NCI-H524 treated with DMSO at 0.1 percent for 48 hours (cell line): ENCODE data around the gene CYP2W1.
"Not testable (repeated sequence)": the region's sequence is repeated elsewhere in the genome, so short reads cannot be mapped to it uniquely, and the experiment has no call there.

Experiments
- DNase-seq: peaks from one replicate; lab custom pipeline; 2025; lab: John Stamatoyannopoulos, UW

The CYP2W1 gene

GRCh38 chr7:997404-998395, 14.7 kb downstream of the CYP2W1 start:
- no peak for DNase-seq

- no peak for DNase-seq
These were observed 16.3 kb downstream of the CYP2W1 start for GRCh38 chr7:999149-999879.

- no peak for DNase-seq
These were observed 17.3 kb downstream of the CYP2W1 start for GRCh38 chr7:999941-1000935.

DNA sequence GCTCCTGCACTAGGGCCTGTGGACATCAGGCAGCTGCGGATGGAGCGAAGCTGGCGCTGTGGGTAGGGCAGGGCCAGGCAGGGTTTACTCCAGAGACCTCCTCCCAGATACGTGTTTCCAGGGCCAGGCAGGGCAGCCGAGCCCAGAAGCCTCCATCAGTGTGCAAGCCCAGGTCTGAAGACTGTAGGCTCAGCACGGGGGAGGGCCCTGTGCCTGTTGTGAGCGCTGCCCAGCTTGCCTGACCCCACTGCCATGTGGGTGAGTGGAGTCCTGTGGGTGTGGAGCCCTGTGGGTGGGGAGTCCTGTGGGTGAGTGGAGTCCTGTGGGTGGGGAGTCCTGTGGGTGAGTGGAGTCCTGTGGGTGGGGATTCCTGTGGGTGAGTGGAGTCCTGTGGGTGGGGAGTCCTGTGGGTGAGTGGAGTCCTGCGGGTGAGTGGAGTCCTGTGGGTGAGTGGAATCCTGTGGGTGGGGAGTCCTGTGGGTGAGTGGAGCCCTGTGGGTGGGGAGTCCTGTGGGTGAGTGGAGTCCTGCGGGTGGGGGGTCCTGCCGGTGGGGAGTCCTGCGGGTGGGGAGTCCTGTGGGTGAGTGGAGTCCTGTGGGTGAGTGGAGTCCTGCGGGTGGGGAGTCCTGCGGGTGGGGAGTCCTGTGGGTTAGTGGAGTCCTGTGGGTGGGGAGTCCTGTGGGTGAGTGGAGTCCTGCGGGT, 18.2 kb downstream of the CYP2W1 start:
- not testable (repeated sequence) for DNase-seq

GRCh38 chr7:1002026-1002425, 19.0 kb downstream of the CYP2W1 start:
- DNase-seq = not testable (repeated sequence)

DNA sequence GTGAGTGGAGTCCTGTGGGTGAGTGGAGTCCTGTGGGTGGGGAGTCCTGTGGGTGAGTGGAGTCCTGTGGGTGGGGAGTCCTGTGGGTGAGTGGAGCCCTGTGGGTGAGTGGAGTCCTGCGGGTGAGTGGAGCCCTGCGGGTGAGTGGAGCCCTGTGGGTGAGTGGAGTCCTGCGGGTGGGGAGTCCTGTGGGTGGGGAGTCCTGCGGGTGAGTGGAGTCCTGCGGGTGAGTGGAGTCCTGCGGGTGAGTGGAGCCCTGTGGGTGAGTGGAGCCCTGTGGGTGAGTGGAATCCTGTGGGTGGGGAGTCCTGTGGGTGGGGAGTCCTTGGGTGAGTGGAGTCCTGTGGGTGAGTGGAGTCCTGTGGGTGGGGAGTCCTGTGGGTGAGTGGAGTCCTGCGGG, 19.5 kb downstream of the CYP2W1 start:
- DNase-seq = not testable (repeated sequence)

GRCh38 chr7:1004018-1004852, 21.3 kb downstream of the CYP2W1 start:
- DNase-seq = no peak

DNA sequence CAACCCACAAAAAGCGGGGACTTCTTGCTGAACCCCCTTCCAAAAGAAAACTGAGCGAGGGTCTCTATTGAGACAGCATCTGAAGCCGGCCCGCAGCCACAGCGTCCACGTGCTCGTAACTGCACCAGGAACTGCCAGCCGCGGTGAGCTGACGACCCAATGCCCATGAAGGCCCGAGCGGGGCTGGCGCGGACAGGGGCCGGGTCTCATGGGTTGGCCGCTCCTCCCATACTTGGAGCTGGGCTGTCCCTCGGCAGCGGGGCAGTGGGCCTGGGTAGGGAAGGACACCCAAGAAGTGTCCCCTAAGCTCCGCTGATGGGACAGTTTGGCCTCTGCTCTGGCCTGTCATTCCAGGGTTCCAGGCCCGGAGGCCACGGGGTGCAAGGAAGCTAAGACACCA, 22.3 kb downstream of the CYP2W1 start:
- DNase-seq = no peak

- DNase-seq = no peak
These were observed 24.9 kb downstream of the CYP2W1 start for GRCh38 chr7:1007901-1008300.

DNA sequence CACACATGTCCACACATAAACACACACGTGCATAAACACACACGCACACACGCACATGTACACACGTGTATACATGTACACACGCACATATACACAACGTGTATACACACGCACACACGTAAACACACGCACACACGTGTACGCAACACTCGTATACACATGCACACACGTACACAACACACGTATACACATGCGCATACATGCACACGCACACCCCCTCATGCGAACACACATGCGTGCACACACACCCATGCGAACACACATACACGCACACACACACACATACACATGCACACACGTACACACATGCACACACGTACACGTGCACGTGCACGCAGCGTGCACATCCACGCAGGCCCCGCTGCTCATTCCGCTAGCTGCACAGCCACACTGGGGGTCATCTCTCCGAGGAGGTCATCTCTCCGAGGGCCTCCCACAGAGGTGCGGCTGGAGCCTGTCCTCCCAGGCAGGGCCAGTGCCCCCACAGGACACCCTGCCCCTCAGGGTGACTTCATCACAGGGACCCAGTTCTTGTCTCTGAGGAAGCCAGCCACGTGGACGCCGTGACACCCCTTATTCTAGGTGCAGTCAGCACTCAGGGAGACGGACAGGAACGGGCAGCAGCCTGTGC, 25.9 kb downstream of the CYP2W1 start:
- DNase-seq = no peak

- DNase-seq = no peak
These were observed 26.8 kb downstream of the CYP2W1 start for GRCh38 chr7:1009747-1010146.

DNA sequence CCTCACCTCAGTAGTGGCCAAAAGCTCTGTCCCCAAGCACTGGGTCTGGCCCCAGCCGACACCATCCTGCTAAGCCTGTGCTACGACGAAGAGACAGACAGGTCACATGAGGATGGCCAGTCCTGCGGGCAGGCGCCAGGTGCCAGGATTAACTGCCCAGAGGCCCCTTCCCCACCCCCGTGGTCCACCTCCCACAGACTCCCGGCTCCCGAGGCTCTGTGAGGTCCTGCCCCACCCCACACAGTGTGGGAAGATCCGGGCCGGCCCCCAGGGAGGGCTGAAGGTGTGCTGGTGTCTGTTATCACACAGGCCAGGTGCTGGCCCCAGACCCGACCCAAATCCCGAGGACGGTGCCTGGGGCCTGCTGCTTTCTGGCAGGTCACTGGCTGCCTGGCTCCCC, 27.2 kb downstream of the CYP2W1 start:
- DNase-seq = no peak

DNA sequence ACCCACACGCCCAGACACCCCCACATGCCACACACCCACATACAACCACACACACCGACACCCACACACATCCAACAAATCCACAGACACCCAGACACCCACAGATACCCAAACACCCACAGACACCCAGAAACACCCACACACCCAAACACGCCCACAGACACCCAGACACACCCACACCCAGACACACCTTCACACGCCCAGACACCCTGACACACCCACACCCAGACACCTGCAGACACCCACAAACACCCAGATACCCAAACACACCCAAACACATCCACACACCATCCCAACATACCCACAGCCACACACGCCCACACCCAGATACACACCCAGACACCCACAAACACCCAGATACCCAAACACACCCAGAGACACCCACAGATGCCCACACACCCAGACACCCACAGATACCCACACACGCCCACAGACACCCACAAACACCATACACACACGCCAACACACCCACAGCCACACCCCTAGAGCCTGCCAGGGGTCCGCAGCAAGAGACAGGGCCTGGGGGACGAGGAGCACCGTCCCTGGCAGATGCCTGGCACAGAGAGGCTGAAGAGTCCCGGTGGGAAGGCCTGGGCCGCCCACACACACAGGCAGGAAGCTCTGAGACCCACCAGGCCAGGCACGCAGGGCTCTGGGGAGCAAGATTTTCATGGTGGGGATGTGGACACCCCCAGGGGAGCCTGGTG, 28.5 kb downstream of the CYP2W1 start:
- DNase-seq = no peak

DNA sequence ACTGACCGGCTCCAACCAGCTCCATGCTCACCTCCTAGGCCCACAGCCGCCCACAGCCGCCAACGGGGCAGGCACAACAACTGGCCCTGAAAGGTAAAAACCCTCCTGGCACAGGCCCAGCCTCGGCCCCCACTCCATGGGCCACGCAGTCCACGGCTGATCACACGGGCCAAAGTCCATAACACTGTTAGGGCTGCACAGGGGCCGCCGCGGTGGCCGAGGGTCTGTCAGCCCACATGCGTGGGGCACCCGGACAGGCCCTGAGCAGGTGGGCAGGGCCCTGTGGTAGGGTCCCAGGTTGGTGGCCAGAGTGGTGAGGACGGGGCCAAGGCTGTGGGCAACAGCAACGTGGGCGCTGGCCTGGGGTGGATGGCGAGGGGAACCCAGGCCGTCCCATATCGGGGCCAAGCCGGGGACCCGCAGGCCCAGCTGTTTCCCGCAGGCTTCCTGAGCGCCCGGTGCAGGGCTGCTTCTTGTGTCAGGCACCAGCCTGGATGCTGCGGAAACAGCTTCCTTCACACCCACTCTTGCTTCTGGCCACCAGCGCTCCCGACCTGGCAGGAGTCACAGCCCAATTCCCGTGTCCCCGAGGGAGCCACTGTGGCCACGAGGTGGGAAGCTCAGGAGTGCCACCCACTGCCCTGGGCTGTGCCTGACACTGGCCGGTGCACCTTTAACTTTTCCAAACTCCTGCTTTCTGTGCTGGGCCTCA, 29.2 kb downstream of the CYP2W1 start:
- DNase-seq = no peak

DNA sequence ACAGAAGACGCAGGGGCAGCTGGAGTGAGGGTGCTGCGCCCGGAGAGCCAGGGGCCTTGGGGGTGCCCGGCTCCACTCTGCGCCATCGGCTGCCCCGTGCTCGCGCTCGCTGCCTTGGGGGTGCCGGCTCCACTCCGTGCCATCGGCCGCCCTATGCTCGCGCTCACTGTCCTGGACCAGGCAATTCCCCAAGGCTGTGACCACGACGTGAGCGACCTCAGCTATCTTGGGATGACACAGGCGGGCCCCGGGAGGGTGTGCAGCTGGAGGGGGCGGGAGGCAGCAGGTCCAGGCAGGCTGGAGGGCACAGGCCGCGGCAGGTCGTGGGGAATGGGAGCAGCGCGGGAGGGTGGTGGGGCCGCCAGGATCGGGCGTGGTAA, 29.7 kb downstream of the CYP2W1 start:
- DNase-seq = no peak

GRCh38 chr7:1013581-1013980, 30.6 kb downstream of the CYP2W1 start:
- DNase-seq = no peak

GRCh38 chr7:1014681-1015080, 31.7 kb downstream of the CYP2W1 start:
- DNase-seq = no peak
